HCT116 (cell line): ENCODE results near the gene FOXB1.

Experiments used
- CTCF ChIP-seq, 3 experiments: fragments of 200-600 bp in 1 of 3; sonication (generic) in 1 of 3; IDR thresholded peaks in 2 of 3; conservative IDR thresholded peaks in 1 of 3; 2 replicates each; pipeline ENCODE4 v1.5.1; 2012 to 2017; ENCODE audit warnings: low read depth in 2 of 3, low read length in 2 of 3, antibody characterized with exemption in 1 of 3, borderline replicate concordance in 1 of 3, control low read depth in 1 of 3, mild to moderate bottlenecking in 1 of 3, mixed read lengths in 1 of 3, mixed run types in 1 of 3, moderate library complexity in 1 of 3; ENCODE audit not compliant: insufficient read depth in 1 of 3
- EZH2phosphoT487 ChIP-seq: fragments of 200-600 bp; IDR thresholded peaks from 2 replicates; pipeline ENCODE4 v1.6.1; 2018; ENCODE audit warnings: antibody characterized with exemption, borderline replicate concordance
- POLR2A ChIP-seq: IDR thresholded peaks from 2 replicates; pipeline ENCODE4 v1.7.0; 2011; ENCODE audit warnings: borderline replicate concordance; ENCODE audit not compliant: insufficient read depth, insufficient read length; ENCODE audit errors: extremely low read depth
- POLR2AphosphoS5 ChIP-seq: IDR thresholded peaks from 2 replicates; pipeline ENCODE4 v1.6.1; 2011; ENCODE audit warnings: mild to moderate bottlenecking, low read depth, low read length, moderate library complexity
- RAD21 ChIP-seq: IDR thresholded peaks from 2 replicates; pipeline ENCODE4 v1.6.1; 2012; ENCODE audit warnings: low read depth, mild to moderate bottlenecking
- REST ChIP-seq: IDR thresholded peaks from 2 replicates; pipeline ENCODE4 v1.6.1; 2012; ENCODE audit warnings: low read depth
- SP1 ChIP-seq: IDR thresholded peaks from 2 replicates; pipeline ENCODE4 v1.6.1; 2012; ENCODE audit warnings: low read depth
- ZBTB33 ChIP-seq: IDR thresholded peaks from 2 replicates; pipeline ENCODE4 v1.6.1; 2011; ENCODE audit warnings: mild to moderate bottlenecking, low read length, moderate library complexity; ENCODE audit not compliant: insufficient replicate concordance; ENCODE audit errors: extremely low read depth

GRCh38 chr15:59994888-59995557 lies 9.1 kb upstream of the FOXB1 start:
- TF ChIP-seq CTCF (IDR thresholded peaks at IDR 0.05 in 2 of 3, conservative IDR thresholded peaks at IDR 0.05 in 1 of 3; ENCODE audit: borderline replicate concordance in 1 of 3, insufficient read depth in 1 of 3, low read depth in 2 of 3, low read length in 2 of 3) (no peak), POLR2AphosphoS5 (no peak), EZH2phosphoT487 (no peak), RAD21 (no peak), ZBTB33 (no peak), POLR2A (no peak), SP1 (no peak), REST (no peak)
